ENCODE results near the gene MEA1.
A peak's percentile ranks its signal among the peaks of the same experiment; 100 is the strongest.

The MEA1 gene

DNA sequence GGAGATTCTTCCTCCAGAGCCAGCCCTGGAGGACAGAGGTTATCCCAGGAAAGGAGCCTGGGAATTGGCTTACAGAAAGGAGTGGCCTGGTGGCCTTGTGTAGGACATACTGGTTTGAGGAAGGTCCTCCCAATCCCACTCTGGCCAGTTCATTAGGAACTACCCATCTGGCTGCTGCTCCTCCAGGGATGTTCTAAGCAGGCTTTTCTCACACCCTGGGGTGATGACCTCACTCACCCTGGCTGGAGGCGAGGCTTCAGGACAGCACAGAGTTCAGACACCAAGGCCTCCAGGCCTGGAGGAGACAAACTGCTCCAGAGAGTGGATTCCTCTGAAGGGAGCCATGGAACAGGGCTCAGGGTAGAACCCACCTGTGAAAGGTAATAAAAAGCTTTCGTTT, 44.3 kb downstream of the MEA1 start:
- no peak for DNase-seq

DNA sequence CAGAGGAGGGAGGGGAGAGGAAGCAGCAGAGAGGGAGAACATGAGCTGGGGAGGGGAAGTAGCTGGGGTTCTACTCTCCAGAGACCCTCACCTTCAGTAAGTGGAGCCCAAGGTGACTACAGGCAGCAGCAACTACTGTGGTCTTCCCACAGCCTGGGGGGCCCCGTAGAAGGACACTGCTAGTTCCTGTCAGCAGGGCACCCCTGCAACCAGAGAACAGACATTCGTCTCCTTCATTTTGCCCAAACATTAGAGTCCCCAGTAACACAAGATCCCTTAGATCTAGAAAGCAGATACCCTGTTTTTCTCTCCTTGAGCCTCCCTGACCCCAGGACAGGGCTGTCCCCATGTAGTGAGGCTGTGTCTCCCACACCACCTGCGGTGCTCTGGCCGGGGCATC, 45.0 kb downstream of the MEA1 start:
- no peak for DNase-seq

DNA sequence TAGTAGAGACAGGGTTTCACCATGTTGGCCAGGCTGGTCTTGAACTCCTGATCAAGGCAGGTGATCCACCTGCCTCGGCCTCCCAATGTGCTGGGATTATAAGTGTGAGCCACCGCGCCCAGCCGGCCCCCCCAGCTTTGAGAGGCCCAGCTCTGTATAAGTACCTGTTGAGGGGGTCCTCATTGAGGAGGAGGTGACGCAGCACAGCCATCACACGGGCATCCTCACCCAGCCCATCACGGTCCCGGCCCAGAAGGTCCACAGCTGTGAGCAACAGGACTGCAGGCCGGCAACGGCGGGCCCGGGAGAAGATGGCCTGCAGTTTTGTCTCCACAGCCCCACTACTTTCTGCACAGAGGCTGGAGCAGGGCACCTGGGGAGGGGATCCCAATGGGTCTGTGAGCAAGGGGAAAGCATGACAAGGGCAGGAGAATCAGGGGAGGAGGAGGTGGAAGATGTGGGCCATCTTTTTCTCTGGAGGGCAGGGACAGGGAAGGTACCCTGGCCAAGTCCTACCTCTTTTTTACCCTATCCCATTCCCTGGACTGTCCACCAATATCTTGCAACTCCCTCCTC, 45.5 kb downstream of the MEA1 start:
- DNase-seq = no peak

DNA sequence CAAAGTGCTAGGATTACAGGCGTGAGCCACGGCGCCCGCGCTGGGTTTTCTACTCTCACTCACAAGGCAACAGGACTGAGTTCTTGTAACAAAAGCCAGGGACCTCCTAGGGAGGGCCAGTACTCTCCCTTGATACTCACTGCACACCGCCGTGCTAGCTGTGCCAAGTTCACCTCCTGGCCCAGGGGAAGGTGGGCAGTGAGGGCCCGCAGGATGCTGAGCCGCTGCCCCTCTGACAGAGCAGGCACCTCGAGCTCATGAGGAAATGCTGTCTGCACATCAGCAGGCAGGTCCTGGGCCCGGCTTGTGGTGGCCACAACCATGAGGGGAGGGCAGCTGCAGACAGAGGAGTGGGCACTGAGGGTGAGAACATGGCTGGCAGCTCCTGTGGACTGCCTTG, 46.5 kb downstream of the MEA1 start:
- DNase-seq = no peak

DNA sequence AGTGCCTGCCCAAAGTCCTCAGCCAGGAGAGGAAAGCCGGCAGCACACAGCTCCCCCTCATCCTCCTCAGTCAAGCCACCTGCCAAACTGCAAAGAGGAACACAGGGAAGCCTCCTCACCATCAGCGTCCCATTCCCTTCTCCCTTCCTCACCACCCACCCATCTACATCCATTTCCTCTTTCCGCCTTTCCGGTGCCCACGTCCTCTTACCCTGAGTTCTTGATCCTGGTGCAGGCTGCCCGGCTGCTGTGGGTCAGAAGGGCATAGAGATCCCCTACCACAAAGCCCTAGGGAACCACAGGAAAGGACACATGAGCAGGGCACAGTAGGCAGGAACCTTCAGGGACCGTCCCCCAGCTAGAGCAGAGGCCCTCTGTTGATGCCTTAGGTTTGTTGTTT, 47.2 kb downstream of the MEA1 start:
- no peak for DNase-seq

DNA sequence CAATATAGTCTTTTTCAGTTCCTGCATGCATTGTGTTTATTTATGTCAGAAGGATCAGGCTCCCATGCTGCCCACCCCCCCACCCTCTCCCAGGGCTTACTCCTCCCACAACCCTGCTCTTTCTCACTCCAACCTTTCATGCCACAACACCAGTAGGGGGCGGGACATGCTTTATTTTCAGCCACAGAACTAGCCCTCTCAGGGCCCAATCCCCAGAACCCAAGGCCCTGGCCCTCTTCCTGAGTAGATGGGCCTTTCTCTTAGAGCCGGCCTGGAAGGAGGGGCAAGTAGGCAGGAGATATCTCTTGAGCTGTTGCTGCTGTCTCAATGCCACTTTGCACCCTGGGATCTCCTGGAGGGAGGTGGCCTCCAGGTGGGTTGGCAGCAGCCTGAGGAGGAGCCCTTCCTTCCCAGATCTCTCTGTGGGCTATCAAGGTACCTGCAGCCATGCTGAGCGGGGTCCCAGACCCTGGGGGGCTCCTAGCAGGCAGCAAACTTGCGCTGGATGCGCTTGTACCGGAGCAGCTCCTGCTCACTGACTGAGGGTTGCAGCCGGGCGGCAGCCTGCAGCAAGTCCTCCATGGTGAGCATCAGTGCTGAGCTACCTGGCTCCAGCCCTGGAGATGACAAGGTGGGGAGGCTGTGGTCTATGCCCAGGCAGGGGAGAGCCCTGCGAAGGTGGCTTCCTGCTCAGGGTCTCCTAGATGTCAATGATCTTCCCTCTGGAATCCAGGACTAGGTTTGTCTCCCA, 49.7 kb downstream of the MEA1 start:
- DNase-seq = peak; percentile 54

DNA sequence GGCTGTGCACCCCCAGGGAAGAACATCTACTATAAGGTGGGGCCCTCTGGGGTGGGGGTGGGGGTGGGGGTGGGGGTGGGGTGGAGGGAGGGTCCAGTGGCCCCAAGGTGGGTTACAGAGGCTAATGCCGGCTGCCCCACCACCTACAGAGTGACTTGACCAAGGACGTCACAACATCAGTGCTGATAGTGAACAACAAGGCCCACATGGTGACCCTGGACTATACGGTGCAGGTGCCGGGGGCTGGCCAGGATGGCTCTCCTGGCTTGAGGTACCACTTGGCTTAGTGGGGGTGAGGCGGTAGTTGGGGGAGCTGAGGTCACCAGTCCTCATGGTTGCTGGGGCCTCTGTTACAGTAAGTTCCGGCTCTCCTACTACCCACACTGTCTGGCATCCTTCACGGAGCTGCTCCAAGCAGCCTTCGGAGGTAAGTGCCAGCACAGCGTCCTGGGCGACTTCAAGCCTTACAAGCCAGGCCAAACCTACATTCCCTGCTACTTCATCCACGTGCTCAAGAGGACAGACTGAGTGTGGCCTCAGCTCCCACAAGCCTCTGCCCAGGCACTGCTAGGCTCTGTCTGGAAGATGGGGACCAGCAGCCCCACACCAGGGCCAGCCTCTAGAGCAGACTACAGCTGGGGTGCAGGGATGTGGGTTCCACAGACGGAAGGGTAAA, 50.4 kb downstream of the MEA1 start:
- DNase-seq = no peak

DNA sequence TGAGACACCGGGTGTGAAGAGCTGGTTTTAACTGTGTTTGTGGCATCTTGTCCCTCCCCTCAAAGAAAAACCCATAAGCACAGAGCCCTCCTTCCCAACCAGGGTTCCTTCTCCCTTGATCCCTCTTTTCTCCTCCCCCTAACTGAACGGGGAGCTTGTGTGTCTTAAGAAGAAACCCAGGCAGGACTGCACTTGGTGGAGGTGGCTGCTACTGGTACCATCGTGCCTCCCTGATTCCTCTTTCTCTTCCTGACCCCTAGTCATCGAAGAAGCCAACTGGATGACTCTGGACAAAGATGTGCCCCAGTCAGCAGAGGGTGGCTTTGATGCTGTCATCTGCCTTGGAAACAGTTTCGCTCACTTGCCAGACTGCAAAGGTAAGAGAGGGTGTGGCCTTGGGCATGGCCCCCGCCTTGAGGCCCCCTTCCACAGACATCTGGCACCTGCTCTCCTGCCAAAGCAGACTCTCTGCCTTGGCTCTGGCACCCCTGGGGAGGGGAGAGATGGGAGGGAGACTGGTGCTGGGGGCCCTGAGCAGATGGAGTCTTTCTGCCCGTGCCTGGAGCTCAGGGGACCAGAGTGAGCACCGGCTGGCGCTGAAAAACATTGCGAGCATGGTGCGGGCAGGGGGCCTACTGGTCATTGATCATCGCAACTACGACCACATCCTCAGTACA, 51.1 kb downstream of the MEA1 start:
- DNase-seq = peak; percentile 87

DNA sequence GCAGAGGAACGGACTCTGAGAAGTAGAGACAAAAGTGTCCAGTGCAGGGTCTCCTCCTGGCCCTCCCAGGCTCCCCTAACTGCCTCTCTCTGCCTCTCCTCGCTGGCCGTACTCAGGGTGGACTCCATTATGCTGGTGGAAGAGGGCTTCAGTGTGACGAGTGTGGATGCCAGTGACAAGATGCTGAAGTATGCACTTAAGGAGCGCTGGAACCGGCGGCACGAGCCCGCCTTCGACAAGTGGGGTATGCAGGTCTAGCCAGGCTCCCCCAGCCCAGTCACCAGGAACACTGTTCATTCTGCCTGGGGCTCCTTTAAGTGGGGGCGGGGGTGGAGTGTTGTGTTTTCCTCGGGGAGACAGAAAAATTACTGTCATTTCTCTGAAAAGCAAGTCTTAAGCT, 51.6 kb downstream of the MEA1 start:
- DNase-seq = no peak
